ENCODE data around the gene UBA3.

The UBA3 gene

DNA sequence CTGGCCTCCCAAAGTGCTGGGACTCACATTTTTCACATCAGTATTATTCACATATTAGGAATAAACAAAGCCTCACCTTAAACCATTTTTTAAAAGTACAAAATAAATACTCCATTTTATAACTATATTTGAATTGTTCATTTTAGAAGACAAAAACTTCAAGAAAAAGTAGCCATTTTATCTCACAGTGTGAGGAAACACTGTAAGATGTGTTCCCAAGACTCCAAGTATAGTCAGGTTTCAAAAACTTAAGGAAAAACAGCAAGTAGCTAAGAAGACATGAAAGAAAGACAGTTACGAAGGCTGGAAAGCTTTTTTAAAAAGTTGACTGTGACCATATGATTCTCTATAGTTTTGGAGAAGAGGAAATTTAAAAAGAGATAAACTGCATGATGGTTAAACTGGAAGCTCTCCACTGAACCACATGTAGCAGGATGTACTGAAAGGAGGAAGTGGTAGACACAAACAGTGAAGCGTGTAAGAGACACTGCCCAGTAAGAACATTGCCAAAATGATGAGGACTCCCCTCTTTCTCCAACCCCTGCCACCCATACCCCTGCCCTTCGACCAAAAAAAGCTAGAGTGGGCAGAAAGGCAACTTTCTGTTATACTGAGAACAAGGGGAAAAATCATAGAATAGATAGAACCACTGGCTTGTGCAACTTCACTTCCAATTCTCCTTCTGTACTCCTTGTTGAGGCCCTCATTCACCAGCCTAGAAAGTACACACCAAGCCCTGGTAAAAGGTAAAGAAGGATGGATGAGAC lies 21.8 kb downstream of the UBA3 start:
- H3K9ac ChIP-seq (ENCODE audit: low read length): no peak overlapping the region
- no peaks in the 10 kb centered on the region for H4K20me1 ChIP-seq (ENCODE audit: insufficient read depth, low read length)
- peaks cover 15% of the 10 kb centered on the region for H3K36me3 ChIP-seq (replicated peaks; ENCODE audit: insufficient read depth, low read length)
- no peaks in the 10 kb centered on the region for H3K4me1 ChIP-seq (ENCODE audit: low read length)
- no peaks in the 10 kb centered on the region for H3K9me3 ChIP-seq (replicated peaks; ENCODE audit: insufficient read depth, low read length)
- no peak overlapping the region for H3K27ac ChIP-seq (ENCODE audit: low read length)
- no peaks in the 10 kb centered on the region for H3K9me2 ChIP-seq (replicated peaks; ENCODE audit: insufficient read depth, low read length)
- H3F3A ChIP-seq (ENCODE audit: insufficient read depth, low read length): 0 out of 2 replicates have a peak, but pooled peaks cover 5% of the 10 kb centered on the region
- H3K4me3 ChIP-seq (ENCODE audit: low read length): no peak overlapping the region
- H3K79me2 ChIP-seq (ENCODE audit: low read length): no peaks in the 10 kb centered on the region
- TF ChIP-seq, protein P1, sequence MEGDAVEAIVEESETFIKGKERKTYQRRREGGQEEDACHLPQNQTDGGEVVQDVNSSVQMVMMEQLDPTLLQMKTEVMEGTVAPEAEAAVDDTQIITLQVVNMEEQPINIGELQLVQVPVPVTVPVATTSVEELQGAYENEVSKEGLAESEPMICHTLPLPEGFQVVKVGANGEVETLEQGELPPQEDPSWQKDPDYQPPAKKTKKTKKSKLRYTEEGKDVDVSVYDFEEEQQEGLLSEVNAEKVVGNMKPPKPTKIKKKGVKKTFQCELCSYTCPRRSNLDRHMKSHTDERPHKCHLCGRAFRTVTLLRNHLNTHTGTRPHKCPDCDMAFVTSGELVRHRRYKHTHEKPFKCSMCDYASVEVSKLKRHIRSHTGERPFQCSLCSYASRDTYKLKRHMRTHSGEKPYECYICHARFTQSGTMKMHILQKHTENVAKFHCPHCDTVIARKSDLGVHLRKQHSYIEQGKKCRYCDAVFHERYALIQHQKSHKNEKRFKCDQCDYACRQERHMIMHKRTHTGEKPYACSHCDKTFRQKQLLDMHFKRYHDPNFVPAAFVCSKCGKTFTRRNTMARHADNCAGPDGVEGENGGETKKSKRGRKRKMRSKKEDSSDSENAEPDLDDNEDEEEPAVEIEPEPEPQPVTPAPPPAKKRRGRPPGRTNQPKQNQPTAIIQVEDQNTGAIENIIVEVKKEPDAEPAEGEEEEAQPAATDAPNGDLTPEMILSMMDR (IDR thresholded peaks at IDR 0.05; ENCODE audit: low read length): no peak
- TF ChIP-seq EZH2phosphoT487 (IDR thresholded peaks at IDR 0.05; ENCODE audit: low read length) (no peak), EZH2 (optimal IDR thresholded peaks at IDR 0.05; ENCODE audit: low read depth, low read length) (no peak)
- no peak overlapping the region for H3K4me2 ChIP-seq (ENCODE audit: low read depth, low read length)
- H3K27me3 ChIP-seq (replicated peaks; ENCODE audit: insufficient read depth, low read length): no peaks in the 10 kb centered on the region
- no peak overlapping the region for H2AFZ ChIP-seq (ENCODE audit: low read length)
- no peak for DNase-seq

- peak overlapping the region; percentile 93 for H3K9ac ChIP-seq (ENCODE audit: low read length)
- peak overlapping the region; percentile 94 for H3K4me3 ChIP-seq (ENCODE audit: low read length)
- H3K79me2 ChIP-seq (ENCODE audit: low read length): peaks cover 45% of the 10 kb centered on the region
- no peaks in the 10 kb centered on the region for H4K20me1 ChIP-seq (ENCODE audit: insufficient read depth, low read length)
- H3K4me2 ChIP-seq (ENCODE audit: low read depth, low read length): peak overlapping the region; percentile 85
- TF ChIP-seq, protein P1 (IDR thresholded peaks at IDR 0.05; ENCODE audit: low read length): no peak
- TF ChIP-seq EZH2phosphoT487 (IDR thresholded peaks at IDR 0.05; ENCODE audit: low read length) (no peak), EZH2 (optimal IDR thresholded peaks at IDR 0.05; ENCODE audit: low read depth, low read length) (no peak)
- H3F3A ChIP-seq (ENCODE audit: insufficient read depth, low read length): peaks cover 5% of the 10 kb centered on the region; the same call in 1 of the 2 replicates
- H3K27ac ChIP-seq (ENCODE audit: low read length): peak overlapping the region; percentile 77
- H3K36me3 ChIP-seq (replicated peaks; ENCODE audit: insufficient read depth, low read length): peaks cover 14% of the 10 kb centered on the region
- 0 out of 2 replicates have a peak, but pooled peaks cover 6% of the 10 kb centered on the region for H3K4me1 ChIP-seq (ENCODE audit: low read length)
- H3K27me3 ChIP-seq (replicated peaks; ENCODE audit: insufficient read depth, low read length): no peaks in the 10 kb centered on the region
- no peak for DNase-seq
- peak overlapping the region; percentile 44 for H2AFZ ChIP-seq (ENCODE audit: low read length)
- H3K9me3 ChIP-seq (replicated peaks; ENCODE audit: insufficient read depth, low read length): no peaks in the 10 kb centered on the region
- H3K9me2 ChIP-seq (replicated peaks; ENCODE audit: insufficient read depth, low read length): no peaks in the 10 kb centered on the region
Measured at GRCh38 chr3:69052472-69052898, 27.7 kb downstream of the UBA3 start.

- peak within 1 kb of the TSS; percentile 94 for H3K4me3 ChIP-seq (ENCODE audit: low read length)
- H3K9me2 ChIP-seq (replicated peaks; ENCODE audit: insufficient read depth, low read length): no peaks in the 10 kb centered on the region
- H3K9ac ChIP-seq (ENCODE audit: low read length): peak within 1 kb of the TSS; percentile 93
- H3K4me1 ChIP-seq (ENCODE audit: low read length): 0 out of 2 replicates have a peak, but pooled peaks cover 6% of the 10 kb centered on the region
- H3K4me2 ChIP-seq (ENCODE audit: low read depth, low read length): peak within 1 kb of the TSS; percentile 85
- no peaks in the 10 kb centered on the region for H3K27me3 ChIP-seq (replicated peaks; ENCODE audit: insufficient read depth, low read length)
- H2AFZ ChIP-seq (ENCODE audit: low read length): peak within 1 kb of the TSS; percentile 80
- H3K27ac ChIP-seq (ENCODE audit: low read length): peak within 1 kb of the TSS; percentile 77
- peak; percentile 99 for DNase-seq
- no peaks in the 10 kb centered on the region for H4K20me1 ChIP-seq (ENCODE audit: insufficient read depth, low read length)
- peaks cover 49% of the 10 kb centered on the region for H3K79me2 ChIP-seq (ENCODE audit: low read length)
- TF ChIP-seq EZH2 (optimal IDR thresholded peaks at IDR 0.05; ENCODE audit: low read depth, low read length) (no peak), EZH2phosphoT487 (IDR thresholded peaks at IDR 0.05; ENCODE audit: low read length) (no peak)
- TF ChIP-seq, protein P1 (IDR thresholded peaks at IDR 0.05; ENCODE audit: low read length): no peak
- peaks cover 5% of the 10 kb centered on the region; the same call in 1 of the 2 replicates for H3F3A ChIP-seq (ENCODE audit: insufficient read depth, low read length)
- no peaks in the 10 kb centered on the region for H3K9me3 ChIP-seq (replicated peaks; ENCODE audit: insufficient read depth, low read length)
- H3K36me3 ChIP-seq (replicated peaks; ENCODE audit: insufficient read depth, low read length): peaks cover 20% of the 10 kb centered on the region
Measured at GRCh38 chr3:69051756-69052471, 28.3 kb downstream of the UBA3 start, which contains the start of gene TMF1. Gene TMF1 (minus strand): TSS chr3:69052333. CDS start chr3:69052086, 247 bp downstream.
